Calu3 (cell line): Measurements from ENCODE around the gene RSPH3. TPM values are rescaled to one million over a fixed set of nuclear protein-coding genes. Genes with fewer than 3 reads are reported as not detected.

Source experiments
- BruUV-seq: library from RNA; stranded (reverse); fragments of 400-500 nt; replicated peaks from 2 replicates; lab custom pipeline; 2021; lab: Mats Ljungman, UMichigan
- CTCF ChIA-PET: fragments of 300-600 bp; sonication (Branson Sonifier 250); formaldehyde crosslinking; loops from one replicate; lab custom pipeline; 2022; ENCODE audit warnings: antibody characterized with exemption; lab: Charles Lee
- DNase-seq: peaks from one replicate; pipeline ENCODE4 v3.0.0; 2022
- H3K27ac Mint-ChIP-seq: one replicate; pipeline ENCODE4 v1.8.0; 2022; ENCODE audit warnings: mixed read lengths; ENCODE audit not compliant: unreplicated experiment
- H3K27me3 Mint-ChIP-seq: one replicate; pipeline ENCODE4 v1.8.0; 2022; ENCODE audit warnings: mixed read lengths; ENCODE audit not compliant: unreplicated experiment
- H3K36me3 Mint-ChIP-seq: one replicate; pipeline ENCODE4 v1.8.0; 2022; ENCODE audit warnings: mild to moderate bottlenecking, moderate library complexity, mixed read lengths; ENCODE audit not compliant: insufficient read depth, unreplicated experiment
- H3K4me1 Mint-ChIP-seq: one replicate; pipeline ENCODE4 v1.8.0; 2022; ENCODE audit warnings: mild to moderate bottlenecking, low read depth, mixed read lengths; ENCODE audit not compliant: unreplicated experiment
- H3K4me3 Mint-ChIP-seq: one replicate; pipeline ENCODE4 v1.8.0; 2022; ENCODE audit warnings: mild to moderate bottlenecking, low read depth, moderate library complexity, mixed read lengths; ENCODE audit not compliant: unreplicated experiment
- H3K9me3 Mint-ChIP-seq: one replicate; pipeline ENCODE4 v1.8.0; 2022; ENCODE audit warnings: low read depth, mixed read lengths; ENCODE audit not compliant: unreplicated experiment
- CTCF ChIP-seq: fragments of 200-600 bp; IDR thresholded peaks from one replicate; pipeline ENCODE4 v1.8.0; 2022; ENCODE audit warnings: antibody characterized with exemption; ENCODE audit not compliant: unreplicated experiment
- intact Hi-C: fragments of 100-400 bp; cut with micrococcal nuclease; formaldehyde crosslinking; loops from one replicate; pipeline ENCODE4 v1.10.0; 2022; ENCODE audit not compliant: unreplicated experiment
- total RNA-seq: library from RNA; stranded (reverse); gene quantifications from 2 replicates; pipeline ENCODE4 v1.2.3, GENCODE V29; 2022

The RSPH3 gene
- total RNA-seq, 1 experiment from 2014 or later = 12.5 TPM

GRCh38 chr6:158939255-158940159, 60.5 kb downstream of the RSPH3 start:
- TF ChIP-seq CTCF = no peak
- TSS peak; percentile 94 for BruUV-seq
- intact Hi-C loops = loop anchor here (2.0 kb wide), 1 partner anchor 71 kb away; no protein-coding TSS in a partner anchor
- Mint-ChIP-seq H3K36me3 (peaks cover 17% of the 10 kb centered on the region), H3K27ac (peak overlapping the region; percentile 84), H3K27me3 (no peaks in the 10 kb centered on the region), H3K4me1 (peaks cover 31% of the 10 kb centered on the region), H3K9me3 (no peaks in the 10 kb centered on the region), H3K4me3 (peak overlapping the region; percentile 83)
- CTCF ChIA-PET = interaction anchor here (0.6 to 1.4 kb wide), 7 partner anchors 11 to 528 kb away, joined by 3 to 6 read pairs (median 3); no protein-coding TSS in a partner anchor
- DNase-seq = peak; percentile 62

GRCh38 chr6:158938811-158939254, 61.2 kb downstream of the RSPH3 start:
- peak overlapping the region; percentile 83 for H3K4me3 Mint-ChIP-seq
- CTCF ChIA-PET = interaction anchor here (0.8 to 1.4 kb wide), 4 partner anchors 12 to 85 kb away, joined by 3 read pairs; no protein-coding TSS in a partner anchor
- H3K4me1 Mint-ChIP-seq = peaks cover 31% of the 10 kb centered on the region
- peaks cover 17% of the 10 kb centered on the region for H3K36me3 Mint-ChIP-seq
- H3K9me3 Mint-ChIP-seq = no peaks in the 10 kb centered on the region
- H3K27ac Mint-ChIP-seq = peak overlapping the region; percentile 84
- BruUV-seq = no TSS peak
- peak; percentile 82 for DNase-seq
- TF ChIP-seq CTCF = no peak
- intact Hi-C loops = loop anchor here (2.0 kb wide), 1 partner anchor 70 kb away; no protein-coding TSS in a partner anchor
- no peaks in the 10 kb centered on the region for H3K27me3 Mint-ChIP-seq

GRCh38 chr6:158938220-158938619, 61.8 kb downstream of the RSPH3 start:
- H3K4me1 Mint-ChIP-seq = peaks cover 31% of the 10 kb centered on the region
- CTCF ChIA-PET = interaction anchor here (1.1 to 1.3 kb wide), 2 partner anchors 12 to 84 kb away, joined by 3 read pairs; no protein-coding TSS in a partner anchor
- TF ChIP-seq CTCF = no peak
- H3K4me3 Mint-ChIP-seq = peak overlapping the region; percentile 83
- peaks cover 17% of the 10 kb centered on the region for H3K36me3 Mint-ChIP-seq
- H3K27ac Mint-ChIP-seq = peak overlapping the region; percentile 84
- intact Hi-C loops = loop anchor here (2.0 kb wide), 1 partner anchor 69 kb away; no protein-coding TSS in a partner anchor
- no peak for DNase-seq
- H3K27me3 Mint-ChIP-seq = no peaks in the 10 kb centered on the region
- no peaks in the 10 kb centered on the region for H3K9me3 Mint-ChIP-seq
- BruUV-seq = TSS peak; percentile 92

GRCh38 chr6:158934157-158934556, 65.8 kb downstream of the RSPH3 start:
- H3K9me3 Mint-ChIP-seq = no peaks in the 10 kb centered on the region
- intact Hi-C loops = no loop called here
- H3K4me1 Mint-ChIP-seq = peaks cover 20% of the 10 kb centered on the region
- no peak overlapping the region for H3K4me3 Mint-ChIP-seq
- TF ChIP-seq CTCF = no peak
- DNase-seq = no peak
- peaks cover 8% of the 10 kb centered on the region for H3K36me3 Mint-ChIP-seq
- CTCF ChIA-PET = no interaction called here
- H3K27ac Mint-ChIP-seq = no peak overlapping the region
- H3K27me3 Mint-ChIP-seq = no peaks in the 10 kb centered on the region
- no TSS peak for BruUV-seq
